ENCODE measurements around the gene PKNOX2.
"Not testable (repeated sequence)": the region's sequence is repeated elsewhere in the genome, so short reads cannot be mapped to it uniquely, and the experiment has no call there.

The PKNOX2 gene

DNA sequence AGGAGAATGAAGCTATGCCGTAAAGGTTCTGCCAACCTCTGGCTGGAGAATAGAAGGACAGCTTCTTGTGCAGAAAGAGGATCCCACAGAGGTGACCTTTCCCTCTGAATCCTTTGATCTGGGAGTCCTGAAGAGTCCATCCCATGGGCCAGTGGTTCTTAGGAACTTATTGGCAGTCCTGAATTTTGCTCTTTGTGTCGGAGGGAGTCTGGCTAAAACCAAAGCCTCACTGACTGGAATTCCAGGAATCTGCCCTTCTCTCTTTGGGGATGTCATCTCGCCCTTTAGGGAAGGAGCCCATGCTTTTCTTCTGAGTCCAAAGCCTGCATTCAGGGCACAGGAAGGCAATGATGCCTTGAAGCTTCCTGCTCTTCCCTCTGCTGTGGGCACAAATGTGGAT is 45.5 kb downstream of the PKNOX2 start:
- no peak for DNase-seq

GRCh38 chr11:125211191-125211947 is 46.8 kb downstream of the PKNOX2 start:
- DNase-seq: no peak

DNA sequence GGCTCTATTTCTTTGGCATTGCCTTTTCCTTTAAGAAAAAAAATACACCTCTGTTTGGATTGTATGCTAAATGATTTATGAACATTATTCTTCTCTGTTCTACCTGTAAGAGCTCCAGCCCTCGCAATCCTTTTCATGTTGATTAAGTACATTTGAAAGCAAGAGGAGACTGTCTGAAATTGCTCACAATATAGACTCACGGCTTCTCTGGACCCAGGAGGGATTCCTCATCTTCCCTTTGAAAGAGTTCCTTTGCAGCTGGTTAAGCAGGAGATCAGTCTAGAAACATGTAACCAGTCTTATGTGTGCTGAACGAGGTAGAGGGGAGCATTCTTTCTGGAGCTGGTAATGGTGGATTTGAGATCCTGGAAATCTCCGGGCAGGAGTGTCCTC is 47.4 kb downstream of the PKNOX2 start:
- no peak for DNase-seq

GRCh38 chr11:125214601-125215565 is 50.3 kb downstream of the PKNOX2 start:
- DNase-seq: no peak

DNA sequence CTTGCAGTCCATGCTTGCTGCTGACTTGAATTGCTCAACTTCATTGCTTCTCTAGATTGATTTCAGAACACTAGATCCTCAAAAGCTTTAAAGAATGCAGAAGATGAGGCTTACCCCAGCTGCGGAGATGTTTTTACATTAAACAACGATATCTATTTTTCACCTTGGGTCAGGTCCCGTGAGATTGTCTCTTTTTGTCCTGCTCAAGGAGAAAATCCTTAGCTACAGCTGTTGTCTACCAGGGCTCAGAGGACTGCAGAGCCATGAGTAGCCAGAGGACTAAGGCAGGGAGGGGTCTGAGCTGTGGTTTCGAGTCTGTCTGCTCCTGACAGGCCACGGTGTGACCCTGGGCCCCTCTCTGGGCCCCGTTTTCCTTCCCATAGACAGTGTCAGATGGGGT is 51.4 kb downstream of the PKNOX2 start:
- no peak for DNase-seq

GRCh38 chr11:125218336-125218735 is 53.8 kb downstream of the PKNOX2 start:
- DNase-seq: no peak

DNA sequence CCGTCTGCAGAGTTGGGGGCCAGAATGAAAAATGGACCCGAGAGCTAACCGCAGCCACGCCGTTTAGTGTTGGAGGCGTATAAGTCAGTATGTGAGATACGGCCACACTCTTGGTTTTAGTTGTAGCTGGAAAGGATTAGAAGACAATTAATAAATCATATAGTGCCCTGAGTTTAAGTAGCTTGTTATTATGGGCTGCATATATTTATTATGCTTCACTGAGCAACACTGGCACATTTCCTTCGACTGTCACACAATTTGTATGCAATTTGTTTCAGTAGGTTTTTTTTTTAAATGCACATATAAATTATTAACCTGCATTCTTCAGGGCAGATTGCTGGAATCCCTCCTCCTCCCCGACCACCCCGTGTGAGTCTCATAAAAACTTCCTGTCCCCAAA is 56.9 kb downstream of the PKNOX2 start:
- no peak for DNase-seq

DNA sequence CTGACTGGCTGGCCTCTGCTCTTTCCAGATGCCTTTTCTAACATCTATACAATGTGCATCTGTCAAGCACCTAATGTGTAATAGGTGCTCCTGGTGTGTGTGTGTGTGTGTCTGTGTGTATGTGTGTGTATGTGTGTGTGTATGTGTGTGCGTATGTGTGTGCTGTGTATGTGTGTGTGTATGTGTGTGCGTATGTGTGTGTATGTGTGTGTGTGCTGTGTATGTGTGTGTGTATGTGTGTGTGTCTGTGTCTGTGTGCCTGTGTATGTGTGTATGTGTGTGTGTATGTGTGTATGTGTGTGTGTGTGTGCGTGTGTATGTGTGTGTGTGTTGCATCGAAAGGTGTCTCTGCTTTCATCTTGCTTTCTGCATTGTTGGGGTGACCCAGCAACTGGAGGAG is 57.9 kb downstream of the PKNOX2 start:
- DNase-seq: no peak

GRCh38 chr11:125223161-125223560 is 58.6 kb downstream of the PKNOX2 start:
- not testable (repeated sequence) for DNase-seq

DNA sequence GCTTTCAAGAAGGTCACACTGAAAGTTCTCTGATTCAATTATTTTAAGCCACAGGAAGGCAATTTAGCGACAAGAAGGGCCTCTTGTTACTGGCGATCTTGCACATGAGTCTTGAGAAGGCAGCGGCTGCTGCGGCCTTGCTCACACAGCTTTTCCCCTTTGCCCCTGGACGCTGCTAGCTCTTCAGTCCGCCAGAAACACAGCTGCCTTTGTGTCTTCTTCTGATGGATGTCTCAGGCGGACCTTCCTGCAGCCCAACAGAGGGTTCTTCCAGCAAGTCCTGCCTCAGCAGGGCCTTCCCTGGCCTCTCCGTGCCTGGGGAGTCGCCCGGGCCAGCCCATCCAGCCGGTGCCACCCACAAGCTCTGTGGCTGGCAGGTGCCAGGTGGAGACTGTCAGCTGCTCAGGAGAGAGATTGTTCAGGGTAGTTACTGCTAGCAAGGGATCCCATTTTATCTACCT is 59.4 kb downstream of the PKNOX2 start:
- DNase-seq: no peak

DNA sequence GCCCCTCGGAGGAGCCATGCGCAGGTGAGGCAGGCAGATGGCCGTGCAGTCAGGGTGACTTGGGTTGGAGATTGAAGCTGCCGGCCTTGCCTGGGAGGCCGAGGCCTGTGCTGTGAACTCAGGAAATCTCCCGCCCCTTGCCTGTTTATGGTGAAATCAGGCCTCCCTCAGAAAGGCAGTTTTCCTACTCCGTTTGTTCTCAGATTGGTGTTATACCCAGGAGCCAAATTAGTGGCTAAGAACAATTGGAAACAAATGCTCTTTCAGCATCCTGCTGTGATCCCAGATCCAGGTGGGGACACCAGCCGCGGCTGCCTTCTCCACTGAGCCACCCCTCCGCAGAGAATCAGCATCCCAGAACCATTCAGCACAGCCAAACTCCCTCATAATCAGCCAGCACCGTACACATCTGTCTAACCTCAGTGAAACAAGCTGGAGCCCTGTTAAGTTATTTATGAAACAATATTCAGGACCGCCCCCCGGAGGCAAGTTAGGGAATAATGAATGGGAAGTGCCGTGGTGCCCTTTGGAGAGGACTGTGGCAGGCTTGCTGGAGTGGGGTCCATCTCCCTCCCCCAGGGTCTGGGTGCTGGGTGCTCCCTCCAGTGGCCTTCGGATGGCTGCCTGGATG is 60.0 kb downstream of the PKNOX2 start:
- no peak for DNase-seq

GRCh38 chr11:125225401-125225800 is 60.9 kb downstream of the PKNOX2 start:
- no peak for DNase-seq

DNA sequence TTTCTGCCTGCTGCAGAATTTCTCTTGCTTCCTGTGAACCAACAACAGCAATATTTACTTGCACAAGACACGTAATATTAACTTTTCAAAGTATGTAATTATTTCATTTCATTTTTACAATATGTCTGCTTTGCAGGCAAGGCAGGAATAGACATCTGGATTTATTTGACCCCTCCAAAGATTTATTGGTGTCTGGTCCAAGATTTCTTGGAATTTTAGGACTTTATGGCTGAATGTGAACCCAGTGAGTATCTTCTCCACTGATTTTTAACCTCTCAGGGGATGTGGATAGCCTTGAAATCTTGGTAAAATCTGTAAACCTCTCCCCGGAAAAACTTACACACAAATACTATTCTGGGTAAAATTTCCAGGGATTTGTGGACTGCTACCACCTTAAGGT is 61.5 kb downstream of the PKNOX2 start:
- DNase-seq: no peak

- DNase-seq: no peak
Observed at GRCh38 chr11:125226706-125227105, 62.2 kb downstream of the PKNOX2 start.

- DNase-seq: no peak
Observed at GRCh38 chr11:125227151-125227550, 62.6 kb downstream of the PKNOX2 start.

DNA sequence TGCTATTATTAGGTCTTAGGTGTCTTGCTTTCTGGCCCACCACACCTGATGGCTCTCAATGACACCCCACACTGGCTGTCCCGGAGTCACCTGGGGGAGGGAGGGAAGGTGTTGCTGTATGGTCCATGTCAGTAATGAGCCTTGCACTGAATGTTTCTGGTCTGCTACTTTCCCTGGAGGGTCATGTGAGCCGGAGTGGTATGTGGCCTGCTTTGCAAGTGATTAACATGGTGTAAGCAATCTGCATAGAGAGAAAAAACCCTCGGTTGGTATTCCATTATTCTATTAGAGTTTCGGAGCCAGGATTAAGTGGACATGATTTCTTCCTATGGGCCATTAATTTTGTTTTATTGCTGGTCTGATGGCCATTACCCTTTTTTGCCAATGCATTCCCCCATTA is 63.9 kb downstream of the PKNOX2 start:
- DNase-seq: no peak

- DNase-seq: no peak
Observed at GRCh38 chr11:125228993-125229392, 64.4 kb downstream of the PKNOX2 start.

GRCh38 chr11:125229916-125230315 is 65.4 kb downstream of the PKNOX2 start:
- no peak for DNase-seq

GRCh38 chr11:125233116-125233515 is 68.6 kb downstream of the PKNOX2 start:
- no peak for DNase-seq

DNA sequence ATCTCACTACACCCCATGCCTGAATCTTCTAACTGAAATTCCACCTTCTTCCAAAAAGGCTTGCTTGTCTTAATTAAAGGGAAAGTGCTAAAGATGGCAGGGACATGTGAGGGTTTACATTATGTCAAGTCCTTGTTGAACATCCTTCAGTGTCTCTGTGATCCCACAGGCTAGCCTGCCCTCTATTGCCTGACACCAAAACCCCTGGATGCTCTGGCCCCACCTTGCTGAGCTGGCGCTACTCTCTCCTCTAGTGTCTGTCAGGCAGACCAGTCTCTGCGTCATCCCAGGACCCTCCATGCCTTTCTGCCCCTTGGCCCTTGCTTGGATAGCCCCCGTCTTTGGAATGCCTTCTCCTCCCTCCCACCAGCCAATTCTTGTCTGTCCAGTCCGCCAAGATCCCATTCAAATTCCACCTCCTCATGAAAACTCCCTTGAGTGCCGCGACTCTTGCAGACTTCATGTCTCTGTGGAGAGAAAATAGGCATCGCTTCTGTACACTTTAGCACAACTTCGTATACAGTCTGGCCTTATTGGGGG is 69.3 kb downstream of the PKNOX2 start:
- DNase-seq: no peak

- DNase-seq: no peak
Observed at GRCh38 chr11:125235071-125235471, 70.5 kb downstream of the PKNOX2 start.

GRCh38 chr11:125236072-125236825 is 71.7 kb downstream of the PKNOX2 start:
- DNase-seq: no peak
